ENCODE results near the gene MTHFD2L. TPM values are rescaled to one million over a fixed set of nuclear protein-coding genes. Genes with fewer than 3 reads are reported as not detected.

Gene MTHFD2L
- total RNA-seq, 1 experiment from 2014 or later: 9.4 TPM

GRCh38 chr4:74114234-74114633, 43.7 kb upstream of the MTHFD2L start (continued):
- TF ChIP-seq NFATC4 (CRISPR knock-in tag; IDR thresholded peaks at IDR 0.05) (no peak), TCF7 (CRISPR knock-in tag; IDR thresholded peaks at IDR 0.05; ENCODE audit: low read depth) (no peak), FOXP1 (CRISPR knock-in tag; IDR thresholded peaks at IDR 0.05; ENCODE audit: borderline replicate concordance) (no peak)

GRCh38 chr4:74117024-74117534, 40.8 kb upstream of the MTHFD2L start:
- DNase-seq (ENCODE audit: low spot score): no peak
- POLR2A ChIA-PET: no interaction called here
- no peak for TF ChIP-seq MLX (CRISPR knock-in tag; IDR thresholded peaks at IDR 0.05)
- TF ChIP-seq ATF1 (CRISPR knock-in tag; IDR thresholded peaks at IDR 0.05): no peak
- no peak for TF ChIP-seq NR1H2 (CRISPR knock-in tag; IDR thresholded peaks at IDR 0.05)
- TF ChIP-seq ZNF281 (CRISPR knock-in tag; IDR thresholded peaks at IDR 0.05): no peak
- peaks cover 8% of the 10 kb centered on the region for H3K9me3 Mint-ChIP-seq
- peaks cover 14% of the 10 kb centered on the region for H3K4me1 Mint-ChIP-seq
- no peak overlapping the region for H3K4me3 Mint-ChIP-seq
- peaks cover 3% of the 10 kb centered on the region; the same call in 1 of the 2 replicates for H3K36me3 Mint-ChIP-seq
- no peak overlapping the region for H3K27ac Mint-ChIP-seq
- no peaks in the 10 kb centered on the region for H3K27me3 Mint-ChIP-seq (ENCODE audit: low read depth)
- no peak for ATAC-seq
- CTCF ChIA-PET: interaction anchor here (1.2 to 1.8 kb wide), 2 partner anchors 17 to 79 kb away, joined by 3 to 4 read pairs; partner anchors contain the start of gene CXCL3

GRCh38 chr4:74118600-74119338, 39.1 kb upstream of the MTHFD2L start:
- TF ChIP-seq KAT7 (CRISPR knock-in tag; IDR thresholded peaks at IDR 0.05; ENCODE audit: borderline replicate concordance) (no peak), SOX15 (CRISPR knock-in tag; IDR thresholded peaks at IDR 0.05) (no peak), RORB (CRISPR knock-in tag; IDR thresholded peaks at IDR 0.05) (no peak), ZNF121 (CRISPR knock-in tag; IDR thresholded peaks at IDR 0.05) (no peak), E2F1 (CRISPR knock-in tag; IDR thresholded peaks at IDR 0.05) (no peak), ZSCAN18 (CRISPR knock-in tag; IDR thresholded peaks at IDR 0.05) (no peak), PRRX2 (CRISPR knock-in tag; IDR thresholded peaks at IDR 0.05) (no peak), ZMAT4 (CRISPR knock-in tag; IDR thresholded peaks at IDR 0.05) (no peak), ZNF263 (CRISPR knock-in tag; IDR thresholded peaks at IDR 0.05; ENCODE audit: low read depth) (no peak), ZBTB21 (CRISPR knock-in tag; IDR thresholded peaks at IDR 0.05; ENCODE audit: borderline replicate concordance) (no peak), TEAD4 (CRISPR knock-in tag; IDR thresholded peaks at IDR 0.05) (no peak)
- no peak for ATAC-seq
- Mint-ChIP-seq H3K4me1 (peaks cover 10% of the 10 kb centered on the region; the same call in 1 of the 2 replicates), H3K27ac (no peak overlapping the region), H3K36me3 (peaks cover 7% of the 10 kb centered on the region; the same call in 1 of the 2 replicates), H3K4me3 (no peak overlapping the region), H3K27me3 (ENCODE audit: low read depth) (no peaks in the 10 kb centered on the region), H3K9me3 (peaks cover 12% of the 10 kb centered on the region)
- ChIA-PET CTCF (no interaction called here), POLR2A (no interaction called here)
- no peak for DNase-seq (ENCODE audit: low spot score)
